ENCODE results near the gene CLGN. TPM values are rescaled to one million over a fixed set of nuclear protein-coding genes. Genes with fewer than 3 reads are reported as not detected.
"Not testable (repeated sequence)": the region's sequence is repeated elsewhere in the genome, so short reads cannot be mapped to it uniquely, and the experiment has no call there.

The CLGN gene
- total and polyA plus RNA-seq, 2 donors, result 1.0 to 4.2 TPM

- no peak for DNase-seq (ENCODE audit: low read depth in 6 of 9, low spot score in 9 of 9)
- WGBS, result 78% methylated on average over 3 of the region's 3 CpGs
- Histone ChIP-seq H3K36me3 (ENCODE audit: control insufficient read depth in 2 of 2, insufficient read depth in 2 of 2, low read length in 1 of 2) (no peaks in the 10 kb centered on the region), H3K27ac (ENCODE audit: low read depth in 1 of 2, low read length in 1 of 2) (no peak overlapping the region), H3K4me1 (ENCODE audit: control insufficient read depth in 2 of 2, insufficient read depth in 2 of 2, low read length in 2 of 2) (no peaks in the 10 kb centered on the region), H3K9me3 (ENCODE audit: control insufficient read depth in 2 of 2, insufficient read depth in 1 of 2, low read length in 1 of 2) (no peaks in the 10 kb centered on the region), H3K4me3 (ENCODE audit: low read length in 2 of 2) (no peak overlapping the region), H3K27me3 (ENCODE audit: control insufficient read depth in 2 of 2, insufficient read depth in 1 of 2, low read length in 1 of 2) (no peaks in the 10 kb centered on the region)
Observed at GRCh38 chr4:140448162-140448561, 20.7 kb upstream of the CLGN start.

GRCh38 chr4:140444347-140444746 lies 16.9 kb upstream of the CLGN start:
- H3K27me3 ChIP-seq (ENCODE audit: control insufficient read depth in 2 of 2, insufficient read depth in 1 of 2, low read length in 1 of 2); H3K9me3 ChIP-seq (ENCODE audit: control insufficient read depth in 2 of 2, insufficient read depth in 1 of 2, low read length in 1 of 2); H3K27ac ChIP-seq (ENCODE audit: low read depth in 1 of 2, low read length in 1 of 2); H3K36me3 ChIP-seq (ENCODE audit: control insufficient read depth in 2 of 2, insufficient read depth in 2 of 2, low read length in 1 of 2); H3K4me1 ChIP-seq (ENCODE audit: control insufficient read depth in 2 of 2, insufficient read depth in 2 of 2, low read length in 2 of 2); H3K4me3 ChIP-seq (ENCODE audit: low read length in 2 of 2); DNase-seq (ENCODE audit: low read depth in 6 of 9, low spot score in 9 of 9): not testable (repeated sequence)
- 82% methylated on average over 4 of the region's 4 CpGs for WGBS

GRCh38 chr4:140439644-140440142 lies 12.2 kb upstream of the CLGN start:
- Histone ChIP-seq H3K36me3 (ENCODE audit: control insufficient read depth in 2 of 2, insufficient read depth in 2 of 2, low read length in 1 of 2) (no peaks in the 10 kb centered on the region), H3K4me3 (ENCODE audit: low read length in 2 of 2) (no peak overlapping the region), H3K4me1 (ENCODE audit: control insufficient read depth in 2 of 2, insufficient read depth in 2 of 2, low read length in 2 of 2) (no peaks in the 10 kb centered on the region), H3K27me3 (ENCODE audit: control insufficient read depth in 2 of 2, insufficient read depth in 1 of 2, low read length in 1 of 2) (no peaks in the 10 kb centered on the region), H3K9me3 (ENCODE audit: control insufficient read depth in 2 of 2, insufficient read depth in 1 of 2, low read length in 1 of 2) (no peaks in the 10 kb centered on the region), H3K27ac (ENCODE audit: low read depth in 1 of 2, low read length in 1 of 2) (no peak overlapping the region)
- DNase-seq (ENCODE audit: low read depth in 6 of 9, low spot score in 9 of 9), result no peak

GRCh38 chr4:140427919-140428471 lies 547 bp upstream of the CLGN start:
- Histone ChIP-seq H3K27me3 (ENCODE audit: control insufficient read depth in 2 of 2, insufficient read depth in 1 of 2, low read length in 1 of 2) (peaks cover 0 to 8% of the 10 kb centered on the region in 2 donors), H3K36me3 (ENCODE audit: control insufficient read depth in 2 of 2, insufficient read depth in 2 of 2, low read length in 1 of 2) (no peaks in the 10 kb centered on the region), H3K27ac (ENCODE audit: low read depth in 1 of 2, low read length in 1 of 2) (no peak overlapping the region), H3K4me1 (ENCODE audit: control insufficient read depth in 2 of 2, insufficient read depth in 2 of 2, low read length in 2 of 2) (peaks cover 4 to 10% of the 10 kb centered on the region in 2 donors), H3K9me3 (ENCODE audit: control insufficient read depth in 2 of 2, insufficient read depth in 1 of 2, low read length in 1 of 2) (peaks cover 0 to 4% of the 10 kb centered on the region in 2 donors), H3K4me3 (ENCODE audit: low read length in 2 of 2) (peak overlapping the region in 1 of 2 donors; percentile 61)
- WGBS, result 69% methylated on average over 7 of the region's 7 CpGs
- peak in 1 of 9 donors; percentile 14 for DNase-seq (ENCODE audit: low read depth in 6 of 9, low spot score in 9 of 9)

GRCh38 chr4:140426610-140427105 lies 790 bp downstream of the CLGN start:
- Histone ChIP-seq H3K27me3 (ENCODE audit: control insufficient read depth in 2 of 2, insufficient read depth in 1 of 2, low read length in 1 of 2) (peaks cover 0 to 8% of the 10 kb centered on the region in 2 donors), H3K36me3 (ENCODE audit: control insufficient read depth in 2 of 2, insufficient read depth in 2 of 2, low read length in 1 of 2) (no peaks in the 10 kb centered on the region), H3K4me3 (ENCODE audit: low read length in 2 of 2) (peak overlapping the region; percentile 61 to 67), H3K27ac (ENCODE audit: low read depth in 1 of 2, low read length in 1 of 2) (no peak overlapping the region), H3K9me3 (ENCODE audit: control insufficient read depth in 2 of 2, insufficient read depth in 1 of 2, low read length in 1 of 2) (peaks cover 0 to 4% of the 10 kb centered on the region in 2 donors), H3K4me1 (ENCODE audit: control insufficient read depth in 2 of 2, insufficient read depth in 2 of 2, low read length in 2 of 2) (peaks cover 4 to 10% of the 10 kb centered on the region in 2 donors)
- DNase-seq (ENCODE audit: low read depth in 6 of 9, low spot score in 9 of 9), result peak in 3 of 9 donors; percentile 8 to 58 (median 19)
- 6% methylated on average over 23 of the region's 23 CpGs for WGBS

GRCh38 chr4:140423106-140423505 lies 4.3 kb downstream of the CLGN start:
- Histone ChIP-seq H3K36me3 (ENCODE audit: control insufficient read depth in 2 of 2, insufficient read depth in 2 of 2, low read length in 1 of 2) (no peaks in the 10 kb centered on the region), H3K4me3 (ENCODE audit: low read length in 2 of 2) (no peak overlapping the region), H3K27ac (ENCODE audit: low read depth in 1 of 2, low read length in 1 of 2) (no peak overlapping the region), H3K9me3 (ENCODE audit: control insufficient read depth in 2 of 2, insufficient read depth in 1 of 2, low read length in 1 of 2) (peaks cover 0 to 4% of the 10 kb centered on the region in 2 donors), H3K4me1 (ENCODE audit: control insufficient read depth in 2 of 2, insufficient read depth in 2 of 2, low read length in 2 of 2) (peaks cover 4 to 10% of the 10 kb centered on the region in 2 donors), H3K27me3 (ENCODE audit: control insufficient read depth in 2 of 2, insufficient read depth in 1 of 2, low read length in 1 of 2) (peaks cover 0 to 8% of the 10 kb centered on the region in 2 donors)
- no peak for DNase-seq (ENCODE audit: low read depth in 6 of 9, low spot score in 9 of 9)

- not testable (repeated sequence) for H3K27me3 ChIP-seq (ENCODE audit: control insufficient read depth in 2 of 2, insufficient read depth in 1 of 2, low read length in 1 of 2); H3K36me3 ChIP-seq (ENCODE audit: control insufficient read depth in 2 of 2, insufficient read depth in 2 of 2, low read length in 1 of 2); H3K9me3 ChIP-seq (ENCODE audit: control insufficient read depth in 2 of 2, insufficient read depth in 1 of 2, low read length in 1 of 2); H3K27ac ChIP-seq (ENCODE audit: low read depth in 1 of 2, low read length in 1 of 2); H3K4me1 ChIP-seq (ENCODE audit: control insufficient read depth in 2 of 2, insufficient read depth in 2 of 2, low read length in 2 of 2); DNase-seq (ENCODE audit: low read depth in 6 of 9, low spot score in 9 of 9); H3K4me3 ChIP-seq (ENCODE audit: low read length in 2 of 2)
- 91% methylated on average over 30 of the region's 32 CpGs for whole genome bisulfite sequencing
Observed at GRCh38 chr4:140413130-140413969, 14.1 kb downstream of the CLGN start.

- H3K4me1 ChIP-seq (ENCODE audit: control insufficient read depth in 2 of 2, insufficient read depth in 2 of 2, low read length in 2 of 2), result no peaks in the 10 kb centered on the region
Observed at GRCh38 chr4:140408974-140409373, 18.5 kb downstream of the CLGN start.

GRCh38 chr4:140406292-140406691 lies 21.2 kb downstream of the CLGN start:
- Histone ChIP-seq H3K27ac (ENCODE audit: low read depth in 1 of 2, low read length in 1 of 2) (no peak overlapping the region), H3K36me3 (ENCODE audit: control insufficient read depth in 2 of 2, insufficient read depth in 2 of 2, low read length in 1 of 2) (no peaks in the 10 kb centered on the region), H3K4me1 (ENCODE audit: control insufficient read depth in 2 of 2, insufficient read depth in 2 of 2, low read length in 2 of 2) (no peaks in the 10 kb centered on the region), H3K27me3 (ENCODE audit: control insufficient read depth in 2 of 2, insufficient read depth in 1 of 2, low read length in 1 of 2) (no peaks in the 10 kb centered on the region), H3K9me3 (ENCODE audit: control insufficient read depth in 2 of 2, insufficient read depth in 1 of 2, low read length in 1 of 2) (no peaks in the 10 kb centered on the region), H3K4me3 (ENCODE audit: low read length in 2 of 2) (no peak overlapping the region)
- no peak for DNase-seq (ENCODE audit: low read depth in 6 of 9, low spot score in 9 of 9)

More at GRCh38 chr4:140408974-140409373, 18.5 kb downstream of the CLGN start:
- Histone ChIP-seq H3K4me3 (ENCODE audit: low read length in 2 of 2) (no peak overlapping the region), H3K36me3 (ENCODE audit: control insufficient read depth in 2 of 2, insufficient read depth in 2 of 2, low read length in 1 of 2) (no peaks in the 10 kb centered on the region), H3K27me3 (ENCODE audit: control insufficient read depth in 2 of 2, insufficient read depth in 1 of 2, low read length in 1 of 2) (no peaks in the 10 kb centered on the region), H3K9me3 (ENCODE audit: control insufficient read depth in 2 of 2, insufficient read depth in 1 of 2, low read length in 1 of 2) (no peaks in the 10 kb centered on the region), H3K27ac (ENCODE audit: low read depth in 1 of 2, low read length in 1 of 2) (no peak overlapping the region)
- 94% methylated on average over 1 of the region's 1 CpG for WGBS
- peak in 1 of 9 donors; percentile 2 for DNase-seq (ENCODE audit: low read depth in 6 of 9, low spot score in 9 of 9)
